GM18526 (cell line): ENCODE results near the gene KCTD18.

ENCODE experiments used
- POLR2A ChIP-seq: IDR thresholded peaks from 3 replicates; pipeline ENCODE4 v1.6.1; 2011; ENCODE audit not compliant: insufficient read length; ENCODE audit errors: extremely low read depth

KCTD18 gene

GRCh38 chr2:200498402-200499162 is 11.3 kb downstream of the KCTD18 start:
- no peak for TF ChIP-seq POLR2A

- no peak for TF ChIP-seq POLR2A
These were observed 13.2 kb downstream of the KCTD18 start for GRCh38 chr2:200496696-200497095.

- TF ChIP-seq POLR2A = no peak
These were observed 15.8 kb downstream of the KCTD18 start for GRCh38 chr2:200494048-200494447.

GRCh38 chr2:200492656-200493055 is 17.2 kb downstream of the KCTD18 start:
- no peak for TF ChIP-seq POLR2A

- no peak for TF ChIP-seq POLR2A
These were observed 19.9 kb downstream of the KCTD18 start for GRCh38 chr2:200490001-200490400.

- TF ChIP-seq POLR2A = no peak
These were observed 21.7 kb downstream of the KCTD18 start for GRCh38 chr2:200488169-200488568.

- TF ChIP-seq POLR2A = no peak
These were observed 23.3 kb downstream of the KCTD18 start for GRCh38 chr2:200486529-200486928.

GRCh38 chr2:200484934-200485333 is 24.9 kb downstream of the KCTD18 start:
- no peak for TF ChIP-seq POLR2A

GRCh38 chr2:200483729-200484198 is 26.1 kb downstream of the KCTD18 start:
- no peak for TF ChIP-seq POLR2A

GRCh38 chr2:200482194-200482593 is 27.7 kb downstream of the KCTD18 start:
- no peak for TF ChIP-seq POLR2A

GRCh38 chr2:200479692-200480265 is 30.1 kb downstream of the KCTD18 start:
- TF ChIP-seq POLR2A = no peak

- no peak for TF ChIP-seq POLR2A
These were observed 32.2 kb downstream of the KCTD18 start for GRCh38 chr2:200477667-200478131.

GRCh38 chr2:200476836-200477235 is 33.0 kb downstream of the KCTD18 start:
- no peak for TF ChIP-seq POLR2A

- TF ChIP-seq POLR2A = no peak
These were observed 34.1 kb downstream of the KCTD18 start for GRCh38 chr2:200475795-200476194.

- TF ChIP-seq POLR2A = no peak
These were observed 36.9 kb downstream of the KCTD18 start for GRCh38 chr2:200472853-200473464.
